Measurements from ENCODE around the gene REEP5. TPM values are rescaled to one million over a fixed set of nuclear protein-coding genes. Genes with fewer than 3 reads are reported as not detected.
"Not testable (repeated sequence)": the region's sequence is repeated elsewhere in the genome, so short reads cannot be mapped to it uniquely, and the experiment has no call there.

REEP5 gene
- 112 TPM for total RNA-seq
- long read RNA-seq, transcript REEP5-202 (5 exons, 3,326 nt) = major isoform, 450 of 472 reads
- long read RNA-seq, partial matches to known transcripts = 6 of 472 reads
- long read RNA-seq, other reads (novel, unspliced or antisense) = 13 of 472 reads

- ATAC-seq (ENCODE audit: poor library complexity) (peak; percentile 95), DNase-seq (peak; percentile 92)
- intact Hi-C loops (cut with DNase I) = loop anchor here (5.0 kb wide), 1 partner anchor 60 kb away; the partner anchor contains the start of gene SRP19
These were observed at the start of gene REEP5 for GRCh38 chr5:112921833-112922817. Gene REEP5, minus strand, starts transcription at chr5:112922227. Its CDS starts 37 bp downstream, at chr5:112922190.

GRCh38 chr5:112971276-112971675 is 49.2 kb upstream of the REEP5 start:
- ATAC-seq (ENCODE audit: poor library complexity) (no peak), DNase-seq (no peak)
- intact Hi-C loops (cut with DNase I) = no loop called here

GRCh38 chr5:112968411-112969106 is 46.5 kb upstream of the REEP5 start:
- DNase-seq = no peak
- no peak for ATAC-seq (ENCODE audit: poor library complexity)

GRCh38 chr5:112967520-112968083 is 45.6 kb upstream of the REEP5 start:
- DNase-seq = no peak
- intact Hi-C loops (cut with DNase I) = no loop called here
- ATAC-seq (ENCODE audit: poor library complexity) = no peak

More at GRCh38 chr5:112968411-112969106, 46.5 kb upstream of the REEP5 start:
- intact Hi-C loops (cut with DNase I) = no loop called here

- ATAC-seq (ENCODE audit: poor library complexity) (no peak), DNase-seq (no peak)
- intact Hi-C loops (cut with DNase I) = no loop called here
These were observed 43.8 kb upstream of the REEP5 start for GRCh38 chr5:112965733-112966306.

- DNase-seq; intact Hi-C loops (cut with DNase I); ATAC-seq (ENCODE audit: poor library complexity): not testable (repeated sequence)
These were observed 41.3 kb upstream of the REEP5 start for GRCh38 chr5:112963374-112963733.

GRCh38 chr5:112960863-112961504 is 39.0 kb upstream of the REEP5 start:
- DNase-seq (no peak), ATAC-seq (ENCODE audit: poor library complexity) (no peak)
- intact Hi-C loops (cut with DNase I) = no loop called here

GRCh38 chr5:112960315-112960714 is 38.3 kb upstream of the REEP5 start:
- intact Hi-C loops (cut with DNase I) = no loop called here
- ATAC-seq (ENCODE audit: poor library complexity) = no peak
- no peak for DNase-seq

GRCh38 chr5:112959872-112960271 is 37.8 kb upstream of the REEP5 start:
- not testable (repeated sequence) for DNase-seq

GRCh38 chr5:112958093-112959088 is 36.4 kb upstream of the REEP5 start:
- intact Hi-C loops (cut with DNase I) = no loop called here
- ATAC-seq (ENCODE audit: poor library complexity) = peak; percentile 92

More at GRCh38 chr5:112959872-112960271, 37.8 kb upstream of the REEP5 start:
- intact Hi-C loops (cut with DNase I); ATAC-seq (ENCODE audit: poor library complexity): not testable (repeated sequence)

GRCh38 chr5:112957036-112957808 is 35.2 kb upstream of the REEP5 start:
- no peak for ATAC-seq (ENCODE audit: poor library complexity)
- no peak for DNase-seq
- intact Hi-C loops (cut with DNase I) = no loop called here

More at GRCh38 chr5:112958093-112959088, 36.4 kb upstream of the REEP5 start:
- peak; percentile 83 for DNase-seq

GRCh38 chr5:112956606-112957005 is 34.6 kb upstream of the REEP5 start:
- no peak for ATAC-seq (ENCODE audit: poor library complexity)
- intact Hi-C loops (cut with DNase I) = no loop called here

GRCh38 chr5:112951124-112951702 is 29.2 kb upstream of the REEP5 start:
- ATAC-seq (ENCODE audit: poor library complexity) = no peak
- DNase-seq = no peak
- intact Hi-C loops (cut with DNase I) = no loop called here

More at GRCh38 chr5:112956606-112957005, 34.6 kb upstream of the REEP5 start:
- no peak for DNase-seq

GRCh38 chr5:112948458-112948857 is 26.4 kb upstream of the REEP5 start:
- no peak for DNase-seq
- intact Hi-C loops (cut with DNase I) = no loop called here
- ATAC-seq (ENCODE audit: poor library complexity) = no peak

GRCh38 chr5:112940670-112941069 is 18.6 kb upstream of the REEP5 start:
- no peak for ATAC-seq (ENCODE audit: poor library complexity)
- intact Hi-C loops (cut with DNase I) = no loop called here

GRCh38 chr5:112938286-112938685 is 16.3 kb upstream of the REEP5 start:
- no peak for DNase-seq
- intact Hi-C loops (cut with DNase I) = no loop called here
- no peak for ATAC-seq (ENCODE audit: poor library complexity)

More at GRCh38 chr5:112940670-112941069, 18.6 kb upstream of the REEP5 start:
- DNase-seq = no peak

Data from Right ventricle myocardium superior (tissue), 1 donor.